Measurements from ENCODE around the gene MUC5AC. TPM values are rescaled to one million over a fixed set of nuclear protein-coding genes. Genes with fewer than 3 reads are reported as not detected.

MUC5AC gene
- total RNA-seq, 2 experiments from 2014 or later: not detected

GRCh38 chr11:1121813-1122663 is 35.7 kb upstream of the MUC5AC start:
- ChIA-PET POLR2A (no interaction called here), CTCF (ENCODE audit: unreplicated experiment) (interaction anchor here (0.7 kb wide), 1 partner anchor 291 kb away, joined by 3 read pairs; no protein-coding TSS in a partner anchor)
- Histone ChIP-seq H3K36me3 (ENCODE audit: insufficient read depth, low read length) (no peaks in the 10 kb centered on the region), H3K9me2 (ENCODE audit: insufficient read depth, low read length) (no peaks in the 10 kb centered on the region), H3K79me2 (ENCODE audit: insufficient read depth, low read depth, low read length) (no peaks in the 10 kb centered on the region), H3K27ac (ENCODE audit: low read depth, low read length, poor library complexity, severe bottlenecking) (no peak overlapping the region), H3K4me1 (ENCODE audit: insufficient read depth, low read length, poor library complexity, severe bottlenecking) (no peaks in the 10 kb centered on the region), H3K9me3 (ENCODE audit: low read length) (no peaks in the 10 kb centered on the region), H3K4me3 (ENCODE audit: low read depth, low read length, poor library complexity, severe bottlenecking) (no peak overlapping the region), H4K20me1 (ENCODE audit: insufficient read depth, low read length) (no peaks in the 10 kb centered on the region), H2AFZ (ENCODE audit: low read length) (no peak overlapping the region), H3K4me2 (ENCODE audit: low read length) (no peak overlapping the region)
- DNase-seq (ENCODE audit: low spot score): no peak
- intact Hi-C loops (cut with micrococcal nuclease; ENCODE audit: unreplicated experiment): no loop called here
- TF ChIP-seq, protein P1, sequence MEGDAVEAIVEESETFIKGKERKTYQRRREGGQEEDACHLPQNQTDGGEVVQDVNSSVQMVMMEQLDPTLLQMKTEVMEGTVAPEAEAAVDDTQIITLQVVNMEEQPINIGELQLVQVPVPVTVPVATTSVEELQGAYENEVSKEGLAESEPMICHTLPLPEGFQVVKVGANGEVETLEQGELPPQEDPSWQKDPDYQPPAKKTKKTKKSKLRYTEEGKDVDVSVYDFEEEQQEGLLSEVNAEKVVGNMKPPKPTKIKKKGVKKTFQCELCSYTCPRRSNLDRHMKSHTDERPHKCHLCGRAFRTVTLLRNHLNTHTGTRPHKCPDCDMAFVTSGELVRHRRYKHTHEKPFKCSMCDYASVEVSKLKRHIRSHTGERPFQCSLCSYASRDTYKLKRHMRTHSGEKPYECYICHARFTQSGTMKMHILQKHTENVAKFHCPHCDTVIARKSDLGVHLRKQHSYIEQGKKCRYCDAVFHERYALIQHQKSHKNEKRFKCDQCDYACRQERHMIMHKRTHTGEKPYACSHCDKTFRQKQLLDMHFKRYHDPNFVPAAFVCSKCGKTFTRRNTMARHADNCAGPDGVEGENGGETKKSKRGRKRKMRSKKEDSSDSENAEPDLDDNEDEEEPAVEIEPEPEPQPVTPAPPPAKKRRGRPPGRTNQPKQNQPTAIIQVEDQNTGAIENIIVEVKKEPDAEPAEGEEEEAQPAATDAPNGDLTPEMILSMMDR (conservative IDR thresholded peaks at IDR 0.05; ENCODE audit: low read length): no peak
- no peak for TF ChIP-seq EZH2phosphoT487 (IDR thresholded peaks at IDR 0.05; ENCODE audit: borderline replicate concordance, low read depth, low read length)
- no TSS peak for BruUV-seq (replicated peaks)

DNA sequence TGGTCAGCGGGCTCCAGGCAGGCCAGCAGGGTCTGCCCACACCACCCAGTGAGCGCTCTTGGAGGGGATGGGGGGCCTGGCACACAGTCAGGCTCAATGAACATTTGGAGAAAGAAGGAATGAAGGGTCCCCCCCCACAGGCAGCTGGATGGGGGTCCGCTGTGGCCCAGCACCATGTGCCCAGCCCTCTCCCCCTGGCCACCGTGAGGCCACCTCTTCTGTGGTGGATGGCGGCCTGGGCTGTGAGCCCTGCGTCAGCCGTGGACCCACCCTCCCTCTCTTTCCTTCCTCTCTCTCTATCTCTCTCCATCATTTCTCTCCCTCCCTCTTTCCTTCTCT is 35.1 kb upstream of the MUC5AC start:
- no peak overlapping the region for H2AFZ ChIP-seq (ENCODE audit: low read length)
- intact Hi-C loops (cut with micrococcal nuclease; ENCODE audit: unreplicated experiment): no loop called here
- DNase-seq (ENCODE audit: low spot score): no peak
- no TSS peak for BruUV-seq (replicated peaks)
- H3K79me2 ChIP-seq (ENCODE audit: insufficient read depth, low read depth, low read length): no peaks in the 10 kb centered on the region
- ChIA-PET POLR2A (no interaction called here), CTCF (ENCODE audit: unreplicated experiment) (interaction anchor here (0.7 kb wide), 1 partner anchor 290 kb away, joined by 3 read pairs; no protein-coding TSS in a partner anchor)
- no peaks in the 10 kb centered on the region for H3K9me2 ChIP-seq (ENCODE audit: insufficient read depth, low read length)
- no peaks in the 10 kb centered on the region for H4K20me1 ChIP-seq (ENCODE audit: insufficient read depth, low read length)
- no peaks in the 10 kb centered on the region for H3K36me3 ChIP-seq (ENCODE audit: insufficient read depth, low read length)
- H3K4me3 ChIP-seq (ENCODE audit: low read depth, low read length, poor library complexity, severe bottlenecking): no peak overlapping the region
- no peaks in the 10 kb centered on the region for H3K4me1 ChIP-seq (ENCODE audit: insufficient read depth, low read length, poor library complexity, severe bottlenecking)
- H3K27ac ChIP-seq (ENCODE audit: low read depth, low read length, poor library complexity, severe bottlenecking): no peak overlapping the region
- no peaks in the 10 kb centered on the region for H3K9me3 ChIP-seq (ENCODE audit: low read length)
- TF ChIP-seq, protein P1 (conservative IDR thresholded peaks at IDR 0.05; ENCODE audit: low read length): no peak
- TF ChIP-seq EZH2phosphoT487 (IDR thresholded peaks at IDR 0.05; ENCODE audit: borderline replicate concordance, low read depth, low read length): no peak
- H3K4me2 ChIP-seq (ENCODE audit: low read length): no peak overlapping the region

DNA sequence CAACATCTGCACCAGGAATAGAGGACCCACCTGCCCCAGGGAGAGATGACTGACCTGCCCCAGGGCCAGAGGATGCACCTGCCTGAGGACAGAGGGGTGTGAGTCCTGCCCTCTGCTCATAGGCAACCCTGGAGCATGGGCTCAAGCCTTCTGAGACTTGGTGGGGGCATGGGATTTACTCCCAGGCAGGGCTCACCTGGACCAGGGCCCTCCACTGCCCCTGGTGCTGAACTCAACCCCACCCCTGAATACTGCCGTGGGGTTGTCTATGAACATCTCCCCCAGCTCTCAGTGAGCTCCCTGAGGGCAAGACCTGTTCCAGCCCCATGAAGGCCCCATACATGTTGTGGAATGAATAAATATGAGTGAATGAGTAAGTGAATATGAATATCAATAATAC is 33.8 kb upstream of the MUC5AC start:
- Histone ChIP-seq H3K36me3 (ENCODE audit: insufficient read depth, low read length) (no peaks in the 10 kb centered on the region), H3K9me2 (ENCODE audit: insufficient read depth, low read length) (no peaks in the 10 kb centered on the region), H3K27ac (ENCODE audit: low read depth, low read length, poor library complexity, severe bottlenecking) (no peak overlapping the region), H2AFZ (ENCODE audit: low read length) (no peak overlapping the region), H3K79me2 (ENCODE audit: insufficient read depth, low read depth, low read length) (no peaks in the 10 kb centered on the region), H4K20me1 (ENCODE audit: insufficient read depth, low read length) (no peaks in the 10 kb centered on the region), H3K4me2 (ENCODE audit: low read length) (no peak overlapping the region), H3K4me3 (ENCODE audit: low read depth, low read length, poor library complexity, severe bottlenecking) (no peak overlapping the region), H3K9me3 (ENCODE audit: low read length) (no peaks in the 10 kb centered on the region), H3K4me1 (ENCODE audit: insufficient read depth, low read length, poor library complexity, severe bottlenecking) (no peaks in the 10 kb centered on the region)
- CTCF ChIA-PET (ENCODE audit: unreplicated experiment): no interaction called here
- DNase-seq (ENCODE audit: low spot score): no peak
- TF ChIP-seq EZH2phosphoT487 (IDR thresholded peaks at IDR 0.05; ENCODE audit: borderline replicate concordance, low read depth, low read length): no peak
- TF ChIP-seq, protein P1 (conservative IDR thresholded peaks at IDR 0.05; ENCODE audit: low read length): no peak
- POLR2A ChIA-PET: no interaction called here
- BruUV-seq (replicated peaks): no TSS peak
- intact Hi-C loops (cut with micrococcal nuclease; ENCODE audit: unreplicated experiment): no loop called here

Data from OCI-LY7 (cell line).